GM10266 (cell line): ENCODE data around the gene TIFAB.
"Not testable (repeated sequence)": the region's sequence is repeated elsewhere in the genome, so short reads cannot be mapped to it uniquely, and the experiment has no call there.

ENCODE experiments used
- DNase-seq: peaks from one replicate; pipeline ENCODE4 v3.0.0; 2012; ENCODE audit errors: extremely low spot score
- TF ChIP-seq, protein P1 (sequence below): IDR thresholded peaks from 2 replicates; pipeline ENCODE4 v1.5.1; 2012; ENCODE audit warnings: mild to moderate bottlenecking, low read depth; ENCODE audit not compliant: control insufficient read depth, insufficient read depth; ENCODE audit errors: missing control alignments

TIFAB gene, protein sequence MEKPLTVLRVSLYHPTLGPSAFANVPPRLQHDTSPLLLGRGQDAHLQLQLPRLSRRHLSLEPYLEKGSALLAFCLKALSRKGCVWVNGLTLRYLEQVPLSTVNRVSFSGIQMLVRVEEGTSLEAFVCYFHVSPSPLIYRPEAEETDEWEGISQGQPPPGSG

DNA sequence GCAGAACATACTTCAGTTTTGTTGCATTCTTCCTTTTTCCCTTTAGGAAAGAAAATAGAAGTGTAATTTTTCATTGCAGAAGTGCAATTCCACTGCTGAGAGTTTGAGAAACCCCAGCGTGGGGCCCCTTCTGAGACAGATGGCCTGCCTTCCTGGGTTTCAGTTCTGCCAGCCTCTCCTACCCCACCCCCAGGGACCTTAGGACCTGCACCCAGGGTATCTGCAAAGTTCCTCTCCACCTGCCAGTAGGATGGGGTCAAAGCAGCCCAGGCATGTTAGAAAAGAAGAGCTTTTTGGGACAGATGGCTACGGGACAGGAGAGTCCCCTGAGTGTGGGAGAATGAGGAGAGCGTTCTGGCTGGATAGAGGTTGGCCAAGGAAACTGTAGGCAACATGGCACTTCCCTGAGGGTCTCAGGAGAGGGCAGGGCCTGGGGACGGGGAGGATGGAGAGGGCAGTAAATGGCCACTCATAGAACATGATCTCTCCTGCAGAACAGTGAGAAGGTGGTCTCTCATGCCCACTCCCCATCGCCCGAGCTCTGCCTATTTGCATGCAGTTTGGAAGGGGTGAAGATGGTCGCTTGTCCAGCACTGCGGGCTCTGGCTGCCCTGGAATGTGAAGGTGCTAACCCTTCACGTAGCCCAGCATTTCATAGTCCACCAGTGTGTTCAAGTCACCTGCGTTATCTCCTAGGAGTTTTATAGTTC, at the start of gene TIFAB:
Gene TIFAB (minus strand): TSS at position 31 of the 710 bp plus-strand sequence. CDS start 2,412 bp downstream, outside the sequence.
- TF ChIP-seq, protein P1, sequence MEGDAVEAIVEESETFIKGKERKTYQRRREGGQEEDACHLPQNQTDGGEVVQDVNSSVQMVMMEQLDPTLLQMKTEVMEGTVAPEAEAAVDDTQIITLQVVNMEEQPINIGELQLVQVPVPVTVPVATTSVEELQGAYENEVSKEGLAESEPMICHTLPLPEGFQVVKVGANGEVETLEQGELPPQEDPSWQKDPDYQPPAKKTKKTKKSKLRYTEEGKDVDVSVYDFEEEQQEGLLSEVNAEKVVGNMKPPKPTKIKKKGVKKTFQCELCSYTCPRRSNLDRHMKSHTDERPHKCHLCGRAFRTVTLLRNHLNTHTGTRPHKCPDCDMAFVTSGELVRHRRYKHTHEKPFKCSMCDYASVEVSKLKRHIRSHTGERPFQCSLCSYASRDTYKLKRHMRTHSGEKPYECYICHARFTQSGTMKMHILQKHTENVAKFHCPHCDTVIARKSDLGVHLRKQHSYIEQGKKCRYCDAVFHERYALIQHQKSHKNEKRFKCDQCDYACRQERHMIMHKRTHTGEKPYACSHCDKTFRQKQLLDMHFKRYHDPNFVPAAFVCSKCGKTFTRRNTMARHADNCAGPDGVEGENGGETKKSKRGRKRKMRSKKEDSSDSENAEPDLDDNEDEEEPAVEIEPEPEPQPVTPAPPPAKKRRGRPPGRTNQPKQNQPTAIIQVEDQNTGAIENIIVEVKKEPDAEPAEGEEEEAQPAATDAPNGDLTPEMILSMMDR: no peak
- no peak for DNase-seq

DNA sequence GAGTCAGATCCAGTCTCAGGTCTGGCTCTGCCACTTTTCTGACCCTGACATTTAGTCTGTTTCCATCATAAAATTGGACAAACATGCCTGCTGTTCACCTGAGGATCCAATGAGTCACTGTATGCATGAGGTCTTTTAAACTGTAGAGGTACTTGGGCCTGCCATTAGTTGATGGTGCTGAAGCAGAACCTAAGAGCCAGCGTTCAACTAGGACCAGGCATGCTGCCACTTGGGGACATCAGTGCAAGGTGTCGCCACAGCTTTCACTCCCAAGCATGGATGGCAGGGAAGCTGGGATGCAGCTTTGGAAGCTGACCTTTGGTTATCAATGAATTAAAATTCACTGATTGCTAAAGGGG, 46.5 kb upstream of the TIFAB start:
- DNase-seq: no peak
- TF ChIP-seq, protein P1: no peak

DNA sequence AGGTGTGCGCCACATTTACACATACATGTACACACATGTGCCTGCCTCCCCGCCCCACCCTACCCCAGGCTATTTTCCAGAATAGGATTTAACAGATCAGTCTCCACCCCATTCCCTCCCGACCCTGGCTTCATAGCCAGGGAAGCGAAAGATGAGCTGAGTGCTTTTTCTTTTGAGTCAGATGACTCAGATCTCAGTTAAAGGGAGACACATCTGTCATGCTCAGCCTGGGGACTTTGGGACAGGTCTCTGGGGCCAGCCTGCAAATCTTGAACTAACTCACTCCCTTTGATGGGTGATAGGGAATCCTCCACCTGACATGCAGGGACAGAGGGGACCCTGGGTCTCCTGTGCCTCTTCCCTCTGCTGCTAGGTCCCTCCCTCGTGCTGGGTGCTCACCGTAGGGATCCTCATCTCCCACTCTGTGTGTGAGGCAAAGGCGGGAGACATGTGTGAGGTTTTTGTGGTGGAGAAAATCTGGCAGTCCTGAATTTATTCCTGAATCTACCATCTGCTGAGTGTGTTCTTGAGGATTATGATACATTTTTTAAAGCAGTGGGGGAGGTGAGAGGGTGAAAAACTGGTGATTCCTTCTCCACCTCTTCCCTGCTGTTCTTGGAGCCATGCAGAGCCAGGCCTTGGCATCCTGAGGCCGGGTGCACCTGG, 46.0 kb upstream of the TIFAB start:
- TF ChIP-seq, protein P1: no peak
- DNase-seq: no peak

DNA sequence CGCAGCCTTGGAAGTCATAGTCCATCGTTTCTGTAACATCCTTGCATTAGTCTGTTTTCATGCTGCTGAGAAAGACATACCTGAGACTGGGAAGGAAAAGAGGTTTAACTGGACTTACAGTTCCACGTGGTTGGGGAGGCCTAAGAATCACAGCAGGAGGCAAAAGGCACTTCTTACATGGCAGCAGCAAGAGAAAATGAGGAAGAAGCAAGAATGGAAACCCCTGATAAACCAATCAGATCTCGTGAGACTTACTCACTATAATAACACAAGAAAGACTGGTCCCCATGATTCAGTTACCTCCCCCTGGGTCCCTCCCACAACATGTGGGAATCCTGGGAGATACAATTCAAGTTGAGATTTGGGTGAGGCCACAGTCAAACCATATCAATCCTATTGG, 43.4 kb upstream of the TIFAB start:
- not testable (repeated sequence) for DNase-seq

DNA sequence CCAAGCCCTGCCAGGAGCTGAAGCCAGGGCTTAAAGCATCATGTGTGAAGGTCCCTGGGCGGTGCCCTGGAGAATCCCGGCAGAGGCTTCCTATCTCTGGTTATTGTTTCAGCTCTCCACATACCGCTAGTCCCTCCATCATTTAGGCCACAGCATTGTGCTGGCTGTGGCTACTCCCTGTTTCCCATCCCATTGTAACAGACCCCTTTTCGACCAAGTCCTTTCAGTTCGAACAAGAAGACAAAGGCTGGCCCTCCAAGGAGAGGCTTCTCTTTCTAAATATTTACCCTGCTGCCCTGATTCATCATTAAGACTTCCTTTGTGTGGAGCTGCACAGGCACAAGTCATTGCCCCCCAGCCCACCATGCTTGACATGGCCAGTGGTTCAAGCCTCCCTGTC, 42.0 kb upstream of the TIFAB start:
- DNase-seq: no peak

DNA sequence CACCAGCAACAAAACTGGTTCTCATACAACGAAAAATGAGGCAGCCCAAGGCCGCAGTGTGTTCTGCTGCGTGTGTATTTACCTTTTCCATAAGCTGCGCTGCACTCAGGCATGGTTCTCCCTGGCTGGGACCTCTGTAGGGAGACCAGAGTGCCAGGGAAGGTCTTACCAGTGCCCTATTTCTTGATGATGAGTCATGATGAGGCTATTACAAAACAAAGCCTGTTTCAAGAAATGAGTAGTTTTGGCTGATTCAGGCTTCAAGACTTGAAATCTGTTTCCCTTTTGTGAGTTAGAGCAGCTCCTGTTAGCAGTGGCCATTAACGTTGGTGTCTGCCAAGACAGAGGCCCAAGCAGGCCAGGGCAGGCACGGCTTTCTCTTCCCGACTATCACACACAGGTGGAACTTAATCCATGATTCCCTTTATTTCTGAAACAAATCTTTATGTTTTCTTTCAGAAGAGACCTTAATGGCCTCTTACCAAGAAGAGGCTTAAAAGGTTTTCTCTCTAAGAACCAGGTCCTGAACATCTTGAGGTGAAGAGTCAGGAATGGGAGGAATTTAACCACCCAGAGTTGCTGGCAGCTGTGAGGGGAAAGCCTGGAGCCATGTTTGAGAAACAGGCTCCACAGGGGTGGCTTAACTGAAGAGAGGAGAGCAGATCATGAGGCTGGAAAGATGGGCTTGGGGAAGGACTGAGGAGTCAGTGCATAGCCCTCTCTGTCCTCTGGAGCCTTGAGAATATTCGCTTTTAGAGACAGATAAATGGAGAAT, 41.4 kb upstream of the TIFAB start:
- no peak for DNase-seq
- TF ChIP-seq, protein P1: no peak

More for the DNA sequence above, 42.0 kb upstream of the TIFAB start:
- TF ChIP-seq, protein P1: no peak

DNA sequence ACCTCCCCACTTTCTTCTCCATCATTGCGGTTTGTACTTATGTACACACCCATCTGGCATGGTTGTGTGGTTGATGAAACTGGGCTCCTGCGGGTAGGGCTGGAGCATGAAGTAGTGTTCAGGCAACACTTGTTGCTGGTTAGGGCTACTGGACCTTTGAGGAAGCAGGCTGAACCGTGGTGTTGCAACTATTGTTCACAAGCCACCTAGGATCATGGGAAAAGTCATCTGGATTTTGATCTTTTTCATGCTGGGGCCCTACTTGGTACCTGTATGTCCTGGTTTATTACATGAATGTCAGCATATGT, 40.1 kb upstream of the TIFAB start:
- no peak for DNase-seq

More for the DNA sequence above, 40.1 kb upstream of the TIFAB start:
- TF ChIP-seq, protein P1: no peak
